ENCODE data around the gene IL4I1.
A peak's percentile ranks its signal among the peaks of the same experiment; 100 is the strongest.

Gene IL4I1

DNA sequence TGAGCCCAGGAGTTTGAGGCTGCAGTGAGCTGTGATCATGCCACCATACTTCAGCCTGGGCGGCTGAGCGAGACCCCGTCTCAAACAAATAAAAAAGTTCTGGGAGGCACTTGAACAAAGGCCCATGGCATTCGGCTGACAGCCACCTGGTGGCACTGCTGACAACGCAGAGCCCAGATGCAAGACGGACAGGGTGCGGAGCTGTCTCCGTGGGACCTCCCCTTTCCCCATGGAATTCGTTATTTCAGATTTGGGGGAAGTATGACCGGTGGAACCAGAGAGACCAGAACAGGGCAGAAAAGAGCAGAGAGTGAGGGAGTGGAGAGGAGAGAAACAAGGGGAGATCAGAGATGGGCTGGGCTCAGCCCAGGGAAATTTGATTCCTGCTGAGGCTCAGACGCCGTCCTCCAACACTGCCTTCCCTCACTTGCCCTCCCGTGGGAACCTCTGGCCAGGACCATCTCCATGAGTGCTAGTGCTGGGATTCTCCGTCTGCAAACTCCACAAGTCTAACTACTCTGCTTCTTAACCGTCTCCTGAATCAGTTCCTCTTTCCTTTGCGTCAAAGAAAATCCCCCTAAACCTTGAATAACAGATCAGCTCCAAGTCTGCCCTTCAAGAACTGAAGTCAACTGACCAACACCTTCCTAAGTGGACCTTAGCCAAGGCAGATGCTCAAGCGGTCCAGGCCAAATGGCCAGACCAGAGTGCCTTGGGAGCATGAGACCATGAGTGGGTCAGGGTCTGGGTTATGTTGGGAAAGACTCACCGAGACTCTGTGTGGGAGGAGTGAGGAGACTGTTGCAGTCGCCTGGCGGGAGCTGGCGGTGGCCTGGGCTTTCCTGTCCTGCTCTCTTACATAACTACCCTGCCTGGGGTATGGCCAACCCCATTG, 20.4 kb upstream of the IL4I1 start:
- Mint-ChIP-seq H3K27me3 (no peaks in the 10 kb centered on the region), H3K36me3 (ENCODE audit: low read depth) (peaks cover 67% of the 10 kb centered on the region), H3K4me3 (no peak overlapping the region), H3K9me3 (no peaks in the 10 kb centered on the region), H3K4me1 (peaks cover 66% of the 10 kb centered on the region), H3K27ac (peak overlapping the region; percentile 74)
- no peak for ATAC-seq
- DNase-seq, result no peak

GRCh38 chr19:49915271-49915670, 18.6 kb upstream of the IL4I1 start:
- Mint-ChIP-seq H3K36me3 (ENCODE audit: low read depth) (peaks cover 64% of the 10 kb centered on the region), H3K27ac (peak overlapping the region; percentile 75), H3K4me1 (peaks cover 67% of the 10 kb centered on the region), H3K27me3 (no peaks in the 10 kb centered on the region), H3K9me3 (no peaks in the 10 kb centered on the region), H3K4me3 (no peak overlapping the region)
- DNase-seq, result no peak
- no peak for ATAC-seq

DNA sequence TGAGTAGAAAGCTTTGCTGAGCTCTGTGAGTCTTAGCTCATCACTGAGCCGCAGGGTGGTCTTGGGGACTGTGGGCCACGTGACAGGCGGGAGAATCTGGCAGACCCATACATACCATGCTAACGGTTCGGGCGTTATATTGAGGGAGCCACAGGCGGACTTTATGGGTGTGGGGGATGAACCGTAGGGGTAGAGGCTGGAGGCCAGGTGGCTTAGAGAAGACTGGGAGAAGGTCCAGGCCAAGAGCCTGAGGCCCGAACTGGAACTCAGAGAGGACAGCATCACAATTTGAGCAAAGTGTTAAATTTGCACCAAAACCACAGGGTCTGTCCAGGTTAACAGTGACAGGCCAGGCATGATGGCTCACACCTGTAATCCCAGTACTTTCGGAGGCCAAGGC, 17.0 kb upstream of the IL4I1 start:
- ATAC-seq (no peak), DNase-seq (no peak)
- peaks cover 69% of the 10 kb centered on the region for H3K4me1 Mint-ChIP-seq
- H3K4me3 Mint-ChIP-seq, result no peak overlapping the region
- H3K27me3 Mint-ChIP-seq, result no peaks in the 10 kb centered on the region
- H3K9me3 Mint-ChIP-seq, result no peaks in the 10 kb centered on the region
- H3K36me3 Mint-ChIP-seq (ENCODE audit: low read depth), result peaks cover 72% of the 10 kb centered on the region
- peak overlapping the region; percentile 72 for H3K27ac Mint-ChIP-seq

- H3K27me3 Mint-ChIP-seq, result no peaks in the 10 kb centered on the region
- H3K9me3 Mint-ChIP-seq, result no peaks in the 10 kb centered on the region
- ATAC-seq, result no peak
- H3K27ac Mint-ChIP-seq, result peak overlapping the region; percentile 72
- DNase-seq, result no peak
- H3K36me3 Mint-ChIP-seq (ENCODE audit: low read depth), result peaks cover 72% of the 10 kb centered on the region
- H3K4me1 Mint-ChIP-seq, result peaks cover 70% of the 10 kb centered on the region
- no peak overlapping the region for H3K4me3 Mint-ChIP-seq
Measured at GRCh38 chr19:49912965-49913685, 16.4 kb upstream of the IL4I1 start.

- ATAC-seq (peak; percentile 75), DNase-seq (peak; percentile 39)
- Mint-ChIP-seq H3K36me3 (ENCODE audit: low read depth) (peaks cover 71% of the 10 kb centered on the region), H3K4me1 (peaks cover 71% of the 10 kb centered on the region), H3K4me3 (peak overlapping the region; percentile 48), H3K9me3 (no peaks in the 10 kb centered on the region), H3K27me3 (no peaks in the 10 kb centered on the region), H3K27ac (peak overlapping the region; percentile 87)
Measured at GRCh38 chr19:49911381-49912145, 14.9 kb upstream of the IL4I1 start.

GRCh38 chr19:49910179-49910578, 13.5 kb upstream of the IL4I1 start:
- Mint-ChIP-seq H3K36me3 (ENCODE audit: low read depth) (peaks cover 72% of the 10 kb centered on the region), H3K4me1 (peaks cover 71% of the 10 kb centered on the region), H3K27ac (no peak overlapping the region), H3K9me3 (no peaks in the 10 kb centered on the region), H3K4me3 (no peak overlapping the region), H3K27me3 (no peaks in the 10 kb centered on the region)
- DNase-seq (no peak), ATAC-seq (no peak)

DNA sequence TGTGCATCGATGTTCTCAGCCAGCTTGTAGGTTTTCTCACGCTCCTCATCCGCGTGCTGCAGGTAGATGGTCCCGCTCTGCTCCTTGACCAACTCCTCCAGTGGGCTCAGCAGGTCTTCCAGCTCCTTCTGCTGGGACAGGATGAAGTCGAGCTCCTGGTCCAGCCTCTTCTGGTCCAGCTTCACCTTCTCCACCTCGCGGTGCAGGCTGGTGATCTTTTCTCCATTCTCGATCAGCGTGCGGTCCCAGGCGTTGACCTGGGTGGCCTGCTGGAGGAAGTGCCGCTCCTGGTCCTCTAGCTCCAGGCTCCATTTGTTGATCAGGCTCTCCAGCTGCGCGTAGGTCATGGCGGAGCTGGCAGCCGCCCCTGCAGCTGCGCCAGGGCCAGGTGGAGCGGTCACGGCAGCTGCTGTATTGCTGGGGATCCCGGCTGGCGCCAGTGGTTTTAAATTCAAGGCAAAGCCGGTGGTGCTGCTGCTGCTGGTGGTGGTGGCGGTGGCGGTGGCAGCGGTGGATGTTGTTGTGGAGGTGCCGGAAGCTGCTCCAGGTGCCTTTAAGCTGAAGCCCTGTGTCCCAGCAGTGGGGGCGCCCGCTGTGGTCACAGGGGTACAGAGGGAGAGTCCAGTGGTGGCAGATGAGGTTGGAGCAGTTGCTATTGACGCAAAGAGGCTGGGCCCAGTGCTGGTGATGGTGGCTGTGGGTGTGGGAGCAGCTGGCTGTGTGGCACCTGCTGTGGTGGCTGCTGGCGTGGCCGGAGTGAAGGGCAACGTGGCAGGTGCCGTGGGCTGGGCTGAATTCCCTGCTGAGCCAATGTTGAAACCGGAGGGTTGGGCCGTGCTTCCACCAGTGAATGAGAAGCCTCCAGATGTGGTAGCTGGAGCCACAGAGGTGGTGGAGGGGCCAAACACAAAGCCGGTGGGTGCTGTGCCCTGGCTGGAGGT, 12.1 kb upstream of the IL4I1 start:
- no peak overlapping the region for H3K27ac Mint-ChIP-seq
- peaks cover 60% of the 10 kb centered on the region for H3K36me3 Mint-ChIP-seq (ENCODE audit: low read depth)
- H3K9me3 Mint-ChIP-seq, result no peaks in the 10 kb centered on the region
- no peak for DNase-seq
- H3K4me3 Mint-ChIP-seq, result no peak overlapping the region
- no peaks in the 10 kb centered on the region for H3K27me3 Mint-ChIP-seq
- H3K4me1 Mint-ChIP-seq, result peaks cover 69% of the 10 kb centered on the region
- no peak for ATAC-seq

- ATAC-seq, result no peak
- Mint-ChIP-seq H3K4me3 (no peak overlapping the region), H3K36me3 (ENCODE audit: low read depth) (peaks cover 52% of the 10 kb centered on the region), H3K27me3 (no peaks in the 10 kb centered on the region), H3K27ac (peak overlapping the region; percentile 43), H3K9me3 (no peaks in the 10 kb centered on the region), H3K4me1 (peaks cover 69% of the 10 kb centered on the region)
- DNase-seq, result no peak
Measured at GRCh38 chr19:49907745-49908446, 11.2 kb upstream of the IL4I1 start.

DNA sequence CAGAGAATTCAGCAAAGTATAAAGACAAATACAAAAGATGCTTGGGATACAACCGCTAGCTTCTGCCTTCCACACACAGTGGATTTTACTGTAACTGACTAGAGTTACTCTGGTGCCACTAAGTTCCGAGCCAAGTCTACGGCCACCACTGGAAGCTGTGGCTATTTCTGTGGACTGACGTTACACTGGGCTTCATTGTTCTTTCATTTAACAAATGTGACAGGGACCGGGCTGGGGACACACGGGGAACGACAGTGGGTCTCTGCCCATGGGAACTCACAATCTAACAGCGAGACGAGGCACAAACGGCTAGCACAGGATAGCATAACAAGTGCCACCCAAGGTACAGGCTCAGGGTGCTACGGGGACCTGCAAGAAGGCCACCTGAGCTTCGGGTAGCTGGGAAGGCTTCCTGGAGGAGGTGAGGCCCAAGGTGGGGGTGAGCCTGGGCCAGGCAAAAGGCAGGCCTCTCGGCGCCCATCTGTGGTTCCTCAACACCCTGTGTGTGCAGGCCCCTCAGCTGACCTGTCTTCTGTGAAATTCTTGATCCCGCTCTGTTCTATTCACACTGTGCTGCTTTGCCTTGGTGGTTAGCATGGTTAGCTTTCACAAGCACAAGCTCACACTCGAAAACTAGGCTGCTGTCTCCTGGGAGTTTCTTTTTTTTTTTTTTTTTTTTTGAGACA, 10.3 kb upstream of the IL4I1 start:
- no peak for DNase-seq
- H3K9me3 Mint-ChIP-seq, result no peaks in the 10 kb centered on the region
- no peak overlapping the region for H3K4me3 Mint-ChIP-seq
- peaks cover 46% of the 10 kb centered on the region for H3K36me3 Mint-ChIP-seq (ENCODE audit: low read depth)
- H3K4me1 Mint-ChIP-seq, result peaks cover 66% of the 10 kb centered on the region
- H3K27me3 Mint-ChIP-seq, result no peaks in the 10 kb centered on the region
- no peak for ATAC-seq
- peak overlapping the region; percentile 43 for H3K27ac Mint-ChIP-seq

DNA sequence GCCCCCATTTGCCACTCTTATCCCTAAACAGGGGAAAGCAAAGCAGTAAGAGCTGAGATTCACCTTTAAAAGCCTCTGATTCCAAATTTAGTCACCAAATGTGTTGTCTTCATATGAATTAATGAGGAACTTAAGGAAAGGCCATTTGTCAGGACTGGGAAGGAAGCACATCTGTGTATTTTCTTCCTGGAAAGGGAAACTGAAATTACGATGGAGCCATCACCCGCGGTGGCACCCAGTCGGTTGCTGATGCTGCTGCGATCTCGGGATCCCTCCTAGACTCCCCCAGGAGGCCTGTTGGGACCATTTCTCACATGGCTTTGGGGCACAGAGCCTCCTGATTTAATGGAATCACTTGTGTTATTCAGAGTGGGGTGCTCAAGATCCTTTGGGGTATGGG, 7.4 kb upstream of the IL4I1 start:
- peaks cover 29% of the 10 kb centered on the region for H3K36me3 Mint-ChIP-seq (ENCODE audit: low read depth)
- H3K9me3 Mint-ChIP-seq, result no peaks in the 10 kb centered on the region
- peaks cover 64% of the 10 kb centered on the region for H3K4me1 Mint-ChIP-seq
- no peak overlapping the region for H3K27ac Mint-ChIP-seq
- no peak overlapping the region for H3K4me3 Mint-ChIP-seq
- H3K27me3 Mint-ChIP-seq, result no peaks in the 10 kb centered on the region
- ATAC-seq (no peak), DNase-seq (no peak)

- Mint-ChIP-seq H3K9me3 (no peaks in the 10 kb centered on the region), H3K27ac (peak overlapping the region; percentile 93), H3K36me3 (ENCODE audit: low read depth) (peaks cover 3% of the 10 kb centered on the region), H3K4me1 (peaks cover 60% of the 10 kb centered on the region), H3K27me3 (no peaks in the 10 kb centered on the region), H3K4me3 (peak overlapping the region; percentile 80)
- DNase-seq, result no peak
- no peak for ATAC-seq
Measured at GRCh38 chr19:49895566-49896297, 955 bp downstream of the IL4I1 start.

DNA sequence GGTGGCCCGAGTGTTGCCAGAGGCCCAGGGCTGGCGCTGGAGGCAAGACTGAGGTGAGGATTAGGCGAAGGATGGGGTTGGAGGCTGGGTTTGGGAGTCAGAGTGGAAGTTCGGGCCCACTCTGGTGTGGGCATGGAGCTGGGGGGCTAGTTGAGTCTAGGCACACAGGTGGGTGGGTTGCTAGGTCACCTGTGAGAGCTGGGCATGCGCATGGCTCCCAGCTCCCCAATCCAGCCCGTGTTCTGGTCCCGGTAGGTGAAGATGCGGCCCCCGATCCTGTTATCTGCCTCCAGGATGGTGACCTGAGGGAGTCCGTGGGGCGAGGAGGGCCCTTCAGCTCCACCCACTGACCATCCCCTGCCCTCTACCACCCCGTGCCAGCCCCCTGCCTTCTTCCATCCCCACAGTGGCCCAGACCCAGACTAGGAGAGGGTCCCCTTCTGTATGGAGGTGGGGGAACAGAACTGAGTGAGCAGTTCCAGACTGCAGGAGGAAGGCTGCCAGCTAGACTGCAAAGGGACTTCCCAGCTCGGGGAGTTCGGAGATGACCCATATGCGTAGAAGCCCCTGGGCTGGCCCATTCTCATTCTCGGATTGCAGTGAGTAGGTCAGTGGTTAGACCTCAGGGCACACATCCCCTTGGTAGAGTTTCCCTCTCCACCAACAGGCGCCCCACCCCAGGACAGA, 1.7 kb downstream of the IL4I1 start:
- ATAC-seq (peak; percentile 30), DNase-seq (peak; percentile 62)
- Mint-ChIP-seq H3K4me1 (peaks cover 58% of the 10 kb centered on the region), H3K36me3 (ENCODE audit: low read depth) (peaks cover 3% of the 10 kb centered on the region), H3K9me3 (no peaks in the 10 kb centered on the region), H3K27me3 (no peaks in the 10 kb centered on the region), H3K27ac (peak overlapping the region; percentile 76), H3K4me3 (peak overlapping the region; percentile 80)
